Measurements from ENCODE around the gene RPLP1. TPM values are rescaled to one million over a fixed set of nuclear protein-coding genes. Genes with fewer than 3 reads are reported as not detected.

The RPLP1 gene
- polyA plus RNA-seq, 1 of the 3 experiments (the other 2 are of a cell fraction): 1,792 TPM

GRCh38 chr15:69460481-69460880 lies 7.9 kb downstream of the RPLP1 start:
- CTCF ChIA-PET: interaction anchor here (0.8 to 1.0 kb wide), 2 partner anchors 11 to 1364 kb away, joined by 3 read pairs; no protein-coding TSS in a partner anchor
- H3F3A ChIP-seq (replicated peaks; ENCODE audit: insufficient read depth): peaks cover 55% of the 10 kb centered on the region

GRCh38 chr15:69462030-69462492 lies 9.4 kb downstream of the RPLP1 start:
- H3K36me3 ChIP-seq (replicated peaks in 1 of 2; ENCODE audit: control insufficient read depth in 1 of 2, insufficient read depth in 2 of 2, low read length in 1 of 2): peaks cover under 1 to 3% of the 10 kb centered on the region in 2 experiments
- peak; percentile 36 for DNase-seq
- no peaks in the 10 kb centered on the region for H3K27me3 ChIP-seq (ENCODE audit: insufficient read depth)
- 26% methylated on average over 13 of the region's 23 CpGs for WGBS (ENCODE audit: low lambda C conversion rate)
- no peaks in the 10 kb centered on the region for H3K9me3 ChIP-seq
- peaks cover 13% of the 10 kb centered on the region; the same call in 1 of the 2 replicates for H3K79me2 ChIP-seq (ENCODE audit: insufficient read depth)
- H3F3A ChIP-seq (replicated peaks; ENCODE audit: insufficient read depth): peaks cover 47% of the 10 kb centered on the region
- H3K9me2 ChIP-seq: no peaks in the 10 kb centered on the region
- H3K9ac ChIP-seq: peak overlapping the region; percentile 78; the same call in 1 of the 2 replicates
- peak overlapping the region; percentile 91 for H3K4me2 ChIP-seq
- no peak for TF ChIP-seq RFX5 (IDR thresholded peaks at IDR 0.05; ENCODE audit: low read length)
- TF ChIP-seq GABPA (IDR thresholded peaks at IDR 0.05; ENCODE audit: low read depth): no peak
- TF ChIP-seq NFIC (IDR thresholded peaks at IDR 0.05; ENCODE audit: borderline replicate concordance): 0 out of 2 replicates have a peak, but pooled peaks have one; percentile 15
- ChIA-PET CTCF (interaction anchor here (0.6 to 3.0 kb wide), 19 partner anchors 9 to 1206 kb away, joined by 3 to 31 read pairs (median 4); partner anchors contain the start of gene RPLP1), POLR2A (interaction anchor here (0.5 to 3.3 kb wide), 6 partner anchors 9 to 825 kb away, joined by 3 to 53 read pairs (median 3); partner anchors contain the start of gene RPLP1)
- H2AFZ ChIP-seq (ENCODE audit: low read depth): peak overlapping the region; percentile 99
- peak overlapping the region in 1 of 2 experiments; percentile 93; a peak in 3 of 4 replicates for H3K27ac ChIP-seq (ENCODE audit: low read depth in 2 of 2, low read length in 1 of 2)
- H3K4me1 ChIP-seq (ENCODE audit: control insufficient read depth in 1 of 2, insufficient read depth in 2 of 2, low read depth in 1 of 2, low read length in 1 of 2): peaks cover 8 to 10% of the 10 kb centered on the region in 2 experiments; a peak in 3 of 4 replicates
- H4K20me1 ChIP-seq (ENCODE audit: insufficient read depth): peaks cover 8% of the 10 kb centered on the region
- H3K4me3 ChIP-seq (ENCODE audit: low read depth in 2 of 2, low read length in 1 of 2): peak overlapping the region; percentile 46 to 65

More at GRCh38 chr15:69460481-69460880, 7.9 kb downstream of the RPLP1 start:
- no peak for DNase-seq
- Histone ChIP-seq H3K9me3 (no peaks in the 10 kb centered on the region), H3K27ac (ENCODE audit: low read depth in 2 of 2, low read length in 1 of 2) (no peak overlapping the region), H3K4me2 (0 out of 2 replicates have a peak overlapping the region, but pooled peaks have one; percentile 91), H3K27me3 (ENCODE audit: insufficient read depth) (no peaks in the 10 kb centered on the region), H3K9me2 (no peaks in the 10 kb centered on the region), H3K9ac (no peak overlapping the region), H4K20me1 (ENCODE audit: insufficient read depth) (peaks cover 23% of the 10 kb centered on the region), H3K36me3 (replicated peaks in 1 of 2; ENCODE audit: control insufficient read depth in 1 of 2, insufficient read depth in 2 of 2, low read length in 1 of 2) (peaks cover 16 to 19% of the 10 kb centered on the region in 2 experiments), H2AFZ (ENCODE audit: low read depth) (no peak overlapping the region), H3K79me2 (ENCODE audit: insufficient read depth) (peaks cover 28% of the 10 kb centered on the region), H3K4me1 (ENCODE audit: control insufficient read depth in 1 of 2, insufficient read depth in 2 of 2, low read depth in 1 of 2, low read length in 1 of 2) (peaks cover 8 to 10% of the 10 kb centered on the region in 2 experiments), H3K4me3 (ENCODE audit: low read depth in 2 of 2, low read length in 1 of 2) (no peak overlapping the region)
- POLR2A ChIA-PET: interaction anchor here (3.3 kb wide), 1 partner anchor 8 kb away, joined by 53 read pairs; the partner anchor contains the start of gene RPLP1
- TF ChIP-seq ELF1 (IDR thresholded peaks at IDR 0.05) (no peak), POLR2AphosphoS5 (IDR thresholded peaks at IDR 0.05; ENCODE audit: low read depth, low read length) (no peak), GATA2 (CRISPR knock-in tag; IDR thresholded peaks at IDR 0.05) (no peak), RXRA (IDR thresholded peaks at IDR 0.05; ENCODE audit: borderline replicate concordance, low read depth) (no peak)
- 44% methylated on average over 1 of the region's 1 CpG for WGBS (ENCODE audit: low lambda C conversion rate)

DNA sequence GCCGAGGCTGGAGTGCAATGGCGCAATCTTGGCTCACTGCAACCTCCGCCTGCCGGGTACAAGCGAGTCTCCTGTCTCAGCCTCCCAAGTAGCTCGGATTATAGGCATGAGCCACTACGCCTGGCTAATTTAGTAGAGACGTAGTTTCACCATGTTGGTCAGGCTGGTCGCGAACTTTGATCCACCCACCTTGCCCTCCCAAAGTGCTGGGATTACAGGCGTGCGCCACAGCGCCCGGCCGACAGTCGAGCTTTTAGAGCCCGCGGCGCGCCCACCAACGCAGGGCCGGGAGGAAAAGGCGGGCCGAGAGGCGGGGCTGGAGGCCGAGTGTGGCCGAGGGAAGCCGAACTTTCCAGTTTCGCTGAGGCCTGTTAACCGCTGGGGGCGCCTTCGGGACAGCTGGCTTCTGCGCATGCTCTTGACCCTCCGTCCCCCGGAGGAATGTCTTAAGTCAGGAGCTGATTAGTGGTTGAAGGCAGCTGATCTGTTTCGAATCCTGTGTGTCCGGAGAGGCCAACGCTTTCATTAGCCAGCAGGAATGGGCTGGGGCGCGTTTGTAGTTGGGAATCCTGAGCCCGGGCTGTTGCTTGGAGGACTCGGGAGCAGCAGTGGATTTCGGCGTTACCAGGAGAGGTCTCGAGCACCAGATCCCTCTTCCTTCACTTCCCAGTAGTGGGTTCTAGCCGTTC lies 10.0 kb downstream of the RPLP1 start:
- Histone ChIP-seq H2AFZ (ENCODE audit: low read depth) (peak overlapping the region; percentile 99), H3K9ac (peak overlapping the region; percentile 78), H3K27ac (ENCODE audit: low read depth in 2 of 2, low read length in 1 of 2) (peak overlapping the region; percentile 92 to 93), H3K4me3 (ENCODE audit: low read depth in 2 of 2, low read length in 1 of 2) (peak overlapping the region; percentile 46 to 65), H3K79me2 (ENCODE audit: insufficient read depth) (peaks cover 13% of the 10 kb centered on the region; the same call in 1 of the 2 replicates), H3K4me1 (ENCODE audit: control insufficient read depth in 1 of 2, insufficient read depth in 2 of 2, low read depth in 1 of 2, low read length in 1 of 2) (peaks cover 8 to 10% of the 10 kb centered on the region in 2 experiments; a peak in 3 of 4 replicates), H4K20me1 (ENCODE audit: insufficient read depth) (peaks cover 3% of the 10 kb centered on the region; the same call in 1 of the 2 replicates), H3K36me3 (replicated peaks in 1 of 2; ENCODE audit: control insufficient read depth in 1 of 2, insufficient read depth in 2 of 2, low read length in 1 of 2) (no peaks in the 10 kb centered on the region), H3K9me2 (no peaks in the 10 kb centered on the region), H3F3A (replicated peaks; ENCODE audit: insufficient read depth) (peaks cover 41% of the 10 kb centered on the region), H3K9me3 (no peaks in the 10 kb centered on the region), H3K27me3 (ENCODE audit: insufficient read depth) (no peaks in the 10 kb centered on the region), H3K4me2 (peak overlapping the region; percentile 91)
- ChIA-PET POLR2A (interaction anchor here (0.5 to 3.3 kb wide), 7 partner anchors 10 to 824 kb away, joined by 3 to 53 read pairs (median 3); partner anchors contain the start of genes GLCE and RPLP1), CTCF (interaction anchor here (0.6 to 3.0 kb wide), 21 partner anchors 9 to 1205 kb away, joined by 3 to 31 read pairs (median 4); partner anchors contain the start of gene RPLP1)
- DNase-seq: peak; percentile 96
- WGBS (ENCODE audit: low lambda C conversion rate): 3% methylated on average over 38 of the region's 46 CpGs
- TF ChIP-seq FOXJ3 (CRISPR knock-in tag; IDR thresholded peaks at IDR 0.05) (no peak), TCF12 (IDR thresholded peaks at IDR 0.05) (0 out of 2 replicates have a peak, but pooled peaks have one; percentile 28), RCOR1 (IDR thresholded peaks at IDR 0.05; ENCODE audit: low read length) (peak; percentile 38; the same call in 1 of the 2 replicates), RAD21 (IDR thresholded peaks at IDR 0.05; ENCODE audit: low read length) (no peak), MAX (IDR thresholded peaks at IDR 0.05; ENCODE audit: low read depth) (peak; percentile 66), EP300 (IDR thresholded peaks at IDR 0.05; ENCODE audit: borderline replicate concordance in 1 of 2, low read depth in 1 of 2, low read length in 1 of 2) (peak in 1 of 2 experiments; percentile 32; a peak in 1 of 4 replicates), NFIC (IDR thresholded peaks at IDR 0.05; ENCODE audit: borderline replicate concordance) (no peak)
- TF ChIP-seq, protein P1, sequence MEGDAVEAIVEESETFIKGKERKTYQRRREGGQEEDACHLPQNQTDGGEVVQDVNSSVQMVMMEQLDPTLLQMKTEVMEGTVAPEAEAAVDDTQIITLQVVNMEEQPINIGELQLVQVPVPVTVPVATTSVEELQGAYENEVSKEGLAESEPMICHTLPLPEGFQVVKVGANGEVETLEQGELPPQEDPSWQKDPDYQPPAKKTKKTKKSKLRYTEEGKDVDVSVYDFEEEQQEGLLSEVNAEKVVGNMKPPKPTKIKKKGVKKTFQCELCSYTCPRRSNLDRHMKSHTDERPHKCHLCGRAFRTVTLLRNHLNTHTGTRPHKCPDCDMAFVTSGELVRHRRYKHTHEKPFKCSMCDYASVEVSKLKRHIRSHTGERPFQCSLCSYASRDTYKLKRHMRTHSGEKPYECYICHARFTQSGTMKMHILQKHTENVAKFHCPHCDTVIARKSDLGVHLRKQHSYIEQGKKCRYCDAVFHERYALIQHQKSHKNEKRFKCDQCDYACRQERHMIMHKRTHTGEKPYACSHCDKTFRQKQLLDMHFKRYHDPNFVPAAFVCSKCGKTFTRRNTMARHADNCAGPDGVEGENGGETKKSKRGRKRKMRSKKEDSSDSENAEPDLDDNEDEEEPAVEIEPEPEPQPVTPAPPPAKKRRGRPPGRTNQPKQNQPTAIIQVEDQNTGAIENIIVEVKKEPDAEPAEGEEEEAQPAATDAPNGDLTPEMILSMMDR (IDR thresholded peaks at IDR 0.05): peak; percentile 82
- TF ChIP-seq, protein P2, sequence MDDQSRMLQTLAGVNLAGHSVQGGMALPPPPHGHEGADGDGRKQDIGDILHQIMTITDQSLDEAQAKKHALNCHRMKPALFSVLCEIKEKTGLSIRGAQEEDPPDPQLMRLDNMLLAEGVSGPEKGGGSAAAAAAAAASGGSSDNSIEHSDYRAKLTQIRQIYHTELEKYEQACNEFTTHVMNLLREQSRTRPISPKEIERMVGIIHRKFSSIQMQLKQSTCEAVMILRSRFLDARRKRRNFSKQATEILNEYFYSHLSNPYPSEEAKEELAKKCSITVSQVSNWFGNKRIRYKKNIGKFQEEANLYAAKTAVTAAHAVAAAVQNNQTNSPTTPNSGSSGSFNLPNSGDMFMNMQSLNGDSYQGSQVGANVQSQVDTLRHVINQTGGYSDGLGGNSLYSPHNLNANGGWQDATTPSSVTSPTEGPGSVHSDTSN (IDR thresholded peaks at IDR 0.05): peak; percentile 34; the same call in 1 of the 2 replicates
